AML-193 (cell line): ENCODE results near the gene CACNB2.

Experiments used
- DNase-seq, 2 experiments: peaks; one replicate each; lab custom pipeline; 2025; lab: John Stamatoyannopoulos, UW

The CACNB2 gene

GRCh38 chr10:18230794-18231193 is 90.6 kb downstream of the CACNB2 start:
- no peak for DNase-seq

- no peak for DNase-seq
These were observed 91.3 kb downstream of the CACNB2 start for GRCh38 chr10:18231480-18231879.

- no peak for DNase-seq
These were observed 93.6 kb downstream of the CACNB2 start for GRCh38 chr10:18233775-18234174.

- DNase-seq, result no peak
These were observed 95.3 kb downstream of the CACNB2 start for GRCh38 chr10:18235477-18235876.

GRCh38 chr10:18236756-18237155 is 96.5 kb downstream of the CACNB2 start:
- no peak for DNase-seq

- DNase-seq, result peak; percentile 14 to 22
These were observed 98.8 kb downstream of the CACNB2 start for GRCh38 chr10:18238870-18239485.

GRCh38 chr10:18240185-18240882 is 100.1 kb downstream of the CACNB2 start:
- peak in 1 of 2 experiments; percentile 2 for DNase-seq

GRCh38 chr10:18246967-18247366 is 106.7 kb downstream of the CACNB2 start:
- DNase-seq, result no peak

GRCh38 chr10:18252086-18252485 is 111.9 kb downstream of the CACNB2 start:
- no peak for DNase-seq

- DNase-seq, result no peak
These were observed 113.9 kb downstream of the CACNB2 start for GRCh38 chr10:18254086-18254485.

- no peak for DNase-seq
These were observed 114.5 kb downstream of the CACNB2 start for GRCh38 chr10:18254692-18255091.

GRCh38 chr10:18260310-18260922 is 120.2 kb downstream of the CACNB2 start:
- no peak for DNase-seq

GRCh38 chr10:18261063-18261610 is 120.9 kb downstream of the CACNB2 start:
- no peak for DNase-seq

- no peak for DNase-seq
These were observed 121.6 kb downstream of the CACNB2 start for GRCh38 chr10:18261768-18262231.

- DNase-seq, result no peak
These were observed 124.3 kb downstream of the CACNB2 start for GRCh38 chr10:18264466-18265050.

GRCh38 chr10:18268005-18268404 is 127.8 kb downstream of the CACNB2 start:
- no peak for DNase-seq

- no peak for DNase-seq
These were observed 131.3 kb downstream of the CACNB2 start for GRCh38 chr10:18271491-18271890.

- no peak for DNase-seq
These were observed 132.8 kb downstream of the CACNB2 start for GRCh38 chr10:18273039-18273438.

GRCh38 chr10:18278181-18278580 is 138.0 kb downstream of the CACNB2 start:
- DNase-seq, result no peak

- DNase-seq, result peak; percentile 62 to 70
These were observed 138.9 kb downstream of the CACNB2 start for GRCh38 chr10:18279173-18279572.

- DNase-seq, result no peak
These were observed 141.9 kb downstream of the CACNB2 start for GRCh38 chr10:18282094-18282493.

GRCh38 chr10:18290651-18291313 is 150.6 kb downstream of the CACNB2 start:
- no peak for DNase-seq
